ENCODE data around the gene USP6NL.
A peak's percentile ranks its signal among the peaks of the same experiment; 100 is the strongest.

USP6NL gene

GRCh38 chr10:11551104-11551503, 60.3 kb downstream of the USP6NL start:
- DNase-seq (ENCODE audit: low read depth) = no peak

GRCh38 chr10:11548768-11549099, 62.7 kb downstream of the USP6NL start:
- no peak for DNase-seq (ENCODE audit: low read depth)

- no peak for DNase-seq (ENCODE audit: low read depth)
These were observed 63.2 kb downstream of the USP6NL start for GRCh38 chr10:11548065-11548767.

GRCh38 chr10:11546581-11546980, 64.9 kb downstream of the USP6NL start:
- peak; percentile 68 for DNase-seq (ENCODE audit: low read depth)

GRCh38 chr10:11541296-11541695, 70.2 kb downstream of the USP6NL start:
- DNase-seq (ENCODE audit: low read depth) = no peak

- peak; percentile 59 for DNase-seq (ENCODE audit: low read depth)
These were observed 72.1 kb downstream of the USP6NL start for GRCh38 chr10:11539191-11539868.

GRCh38 chr10:11538834-11539190, 72.6 kb downstream of the USP6NL start:
- DNase-seq (ENCODE audit: low read depth) = no peak

- DNase-seq (ENCODE audit: low read depth) = no peak
These were observed 75.2 kb downstream of the USP6NL start for GRCh38 chr10:11536228-11536627.

GRCh38 chr10:11535346-11535959, 76.0 kb downstream of the USP6NL start:
- DNase-seq (ENCODE audit: low read depth) = no peak

- peak; percentile 40 for DNase-seq (ENCODE audit: low read depth)
These were observed 78.1 kb downstream of the USP6NL start for GRCh38 chr10:11533328-11533781.

- no peak for DNase-seq (ENCODE audit: low read depth)
These were observed 79.1 kb downstream of the USP6NL start for GRCh38 chr10:11532306-11532705.

- no peak for DNase-seq (ENCODE audit: low read depth)
These were observed 80.6 kb downstream of the USP6NL start for GRCh38 chr10:11530806-11531205.

GRCh38 chr10:11529276-11529903, 82.1 kb downstream of the USP6NL start:
- DNase-seq (ENCODE audit: low read depth) = no peak

GRCh38 chr10:11528286-11528685, 83.2 kb downstream of the USP6NL start:
- DNase-seq (ENCODE audit: low read depth) = no peak

GRCh38 chr10:11527691-11528255, 83.7 kb downstream of the USP6NL start:
- DNase-seq (ENCODE audit: low read depth) = no peak

GRCh38 chr10:11527068-11527467, 84.4 kb downstream of the USP6NL start:
- DNase-seq (ENCODE audit: low read depth) = no peak

- DNase-seq (ENCODE audit: low read depth) = no peak
These were observed 85.9 kb downstream of the USP6NL start for GRCh38 chr10:11525503-11525902.

- DNase-seq (ENCODE audit: low read depth) = no peak
These were observed 88.6 kb downstream of the USP6NL start for GRCh38 chr10:11522821-11523245.

GRCh38 chr10:11521860-11522259, 89.6 kb downstream of the USP6NL start:
- peak; percentile 33 for DNase-seq (ENCODE audit: low read depth)

- DNase-seq (ENCODE audit: low read depth) = no peak
These were observed 90.6 kb downstream of the USP6NL start for GRCh38 chr10:11520892-11521291.

- DNase-seq (ENCODE audit: low read depth) = no peak
These were observed 94.3 kb downstream of the USP6NL start for GRCh38 chr10:11517150-11517549.

GRCh38 chr10:11516431-11516746, 95.1 kb downstream of the USP6NL start:
- no peak for DNase-seq (ENCODE audit: low read depth)
